ENCODE results near the gene FOXJ3.
A peak's percentile ranks its signal among the peaks of the same experiment; 100 is the strongest.

The FOXJ3 gene

DNA sequence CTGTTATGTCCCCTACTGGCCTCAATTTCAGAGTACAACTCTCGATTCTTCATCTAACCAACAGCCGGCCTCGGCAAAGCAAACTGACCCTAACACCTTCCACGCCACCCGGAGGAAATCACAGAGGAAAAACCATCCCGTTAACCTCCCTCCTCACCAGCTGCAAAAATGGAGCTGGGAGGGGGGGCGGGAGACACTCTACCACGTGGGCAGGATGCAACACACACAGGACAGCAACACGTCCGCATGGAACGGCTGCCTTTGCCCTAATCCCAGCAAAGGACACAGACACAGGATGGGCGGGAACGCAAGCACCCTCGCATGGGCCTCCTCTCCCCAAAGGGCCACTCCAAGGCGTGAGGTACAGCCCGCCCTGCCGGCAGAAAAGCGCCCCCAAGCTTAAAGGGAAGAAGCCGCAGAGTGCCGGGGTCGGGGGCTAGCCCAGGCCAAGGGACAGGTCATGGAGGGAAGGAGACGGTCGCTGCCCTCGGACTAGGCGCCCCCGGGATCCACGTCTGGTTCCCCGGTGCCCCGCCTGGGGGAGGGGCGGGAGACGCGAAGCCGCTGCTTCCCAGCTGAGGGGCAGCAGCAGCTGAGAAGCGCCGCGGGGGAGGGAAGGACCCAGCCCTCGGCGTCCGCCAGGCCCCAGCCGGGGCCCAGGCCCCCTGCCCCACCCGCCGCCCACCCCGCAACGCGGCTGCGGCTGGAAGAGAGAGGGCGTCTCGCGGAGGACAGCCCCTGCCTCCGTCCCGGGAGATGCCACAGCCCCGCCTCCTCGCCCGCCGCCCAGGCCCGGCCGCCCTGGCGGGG, 590 bp downstream of the FOXJ3 start:
- peak; percentile 7 to 41 (median 7) for DNase-seq (ENCODE audit: low read depth in 3 of 3)

- no peak for DNase-seq (ENCODE audit: low read depth in 3 of 3)
Observed at GRCh38 chr1:42333662-42334239, 1.3 kb downstream of the FOXJ3 start.

DNA sequence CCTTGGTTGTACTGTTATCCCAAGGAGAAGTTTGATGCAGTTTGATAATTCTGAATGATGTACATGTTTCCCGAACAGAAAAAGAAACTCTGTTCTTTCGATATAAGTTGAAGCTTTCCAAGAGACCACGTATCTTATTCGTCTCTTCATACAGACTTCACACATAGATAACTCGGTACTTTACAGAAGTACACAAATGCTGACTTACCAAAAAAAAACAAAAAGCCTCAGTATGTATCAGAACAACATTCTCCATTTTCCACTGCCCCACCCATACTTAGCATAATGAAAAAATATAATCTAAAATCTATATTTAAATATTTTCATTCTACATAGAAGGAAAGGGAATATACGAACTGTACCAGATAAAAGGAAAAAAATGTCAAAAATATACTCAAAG, 2.2 kb downstream of the FOXJ3 start:
- DNase-seq (ENCODE audit: low read depth in 3 of 3) = no peak

DNA sequence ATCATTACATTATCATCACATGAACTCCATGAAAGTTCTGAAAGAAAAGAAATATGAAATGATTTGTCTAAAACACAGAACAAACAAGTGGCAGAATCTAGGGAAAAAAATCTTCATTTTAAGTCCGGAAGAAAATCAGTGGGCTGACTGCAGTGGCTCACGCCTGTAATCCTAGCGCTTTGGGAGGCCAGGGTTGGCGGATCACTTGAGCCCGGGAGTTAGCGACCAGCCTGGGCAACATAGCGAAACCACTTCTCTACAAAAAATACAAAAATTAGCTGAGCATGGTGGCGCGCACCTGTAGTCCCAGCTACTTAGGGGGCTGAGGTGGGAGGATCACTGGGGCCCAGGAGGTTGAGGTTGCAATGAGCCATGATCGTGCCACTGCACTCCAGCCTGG, 4.8 kb downstream of the FOXJ3 start:
- DNase-seq (ENCODE audit: low read depth in 3 of 3) = no peak

DNA sequence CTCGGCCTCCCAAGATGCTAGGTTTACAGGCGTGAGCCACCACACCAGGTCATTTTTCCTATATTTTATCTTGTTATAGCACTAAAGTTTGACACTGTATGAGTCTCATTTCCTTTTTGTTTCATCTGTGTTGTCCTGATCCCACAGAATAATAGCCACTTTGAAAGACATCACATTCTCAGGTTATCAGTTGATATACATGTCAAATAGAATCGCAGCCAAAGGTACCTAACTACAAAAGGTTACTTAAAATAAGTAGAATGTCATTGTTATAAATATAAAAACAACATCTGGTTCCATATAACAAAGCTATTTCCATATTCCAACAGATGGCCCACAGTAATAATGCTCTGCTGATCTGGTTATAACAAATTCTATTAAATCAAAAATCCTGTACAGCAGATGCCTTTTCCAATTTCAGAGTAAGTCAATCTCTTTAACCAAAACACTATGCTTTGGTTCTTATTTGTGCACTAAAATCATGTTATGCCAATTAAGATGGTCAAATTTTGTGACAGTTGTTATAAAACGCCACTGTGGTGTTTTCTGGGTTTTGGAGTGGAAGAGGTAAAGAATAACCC, 6.0 kb downstream of the FOXJ3 start:
- DNase-seq (ENCODE audit: low read depth in 3 of 3) = no peak

GRCh38 chr1:42328047-42328625, 6.9 kb downstream of the FOXJ3 start:
- DNase-seq (ENCODE audit: low read depth in 3 of 3) = no peak

DNA sequence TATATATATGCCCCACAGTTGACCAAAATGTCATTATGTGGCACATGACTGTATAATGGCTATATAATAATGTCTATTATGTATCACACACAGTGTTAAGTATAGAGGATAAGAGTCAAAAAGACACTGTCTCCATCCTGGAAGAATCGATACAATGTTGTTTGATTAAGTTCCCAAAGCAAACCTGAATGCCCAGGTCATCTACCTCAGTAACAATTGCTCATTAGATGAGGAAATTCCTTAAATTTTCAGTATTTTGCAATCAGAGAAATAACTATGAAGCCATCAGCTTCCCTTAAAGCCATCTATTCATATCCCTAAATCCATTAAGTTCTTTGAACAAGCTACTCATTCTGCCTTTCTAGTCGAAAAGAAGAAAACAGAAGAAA, 10.0 kb downstream of the FOXJ3 start:
- DNase-seq (ENCODE audit: low read depth in 3 of 3) = no peak

GRCh38 chr1:42324398-42325013, 10.5 kb downstream of the FOXJ3 start:
- DNase-seq (ENCODE audit: low read depth in 3 of 3) = no peak

GRCh38 chr1:42323551-42323950, 11.5 kb downstream of the FOXJ3 start:
- no peak for DNase-seq (ENCODE audit: low read depth in 3 of 3)

DNA sequence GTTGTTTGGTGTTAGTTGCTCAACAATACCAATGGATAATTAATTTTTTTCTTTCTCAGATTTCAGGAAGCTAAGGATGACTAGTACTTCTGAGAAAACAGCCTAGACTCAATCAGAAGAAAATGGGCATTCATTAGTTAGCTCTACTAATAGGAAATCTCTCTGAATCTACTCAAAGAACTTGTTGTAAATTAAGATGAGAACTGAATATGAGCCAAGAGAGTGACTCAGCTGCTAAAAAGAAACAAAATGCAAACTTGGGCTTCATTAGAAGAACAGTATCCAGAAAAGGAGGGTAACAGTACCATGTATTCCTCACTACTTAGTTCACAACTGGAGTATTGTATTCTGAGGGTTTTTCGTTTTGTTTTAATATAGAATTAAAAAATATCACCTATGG, 12.5 kb downstream of the FOXJ3 start:
- no peak for DNase-seq (ENCODE audit: low read depth in 3 of 3)

DNA sequence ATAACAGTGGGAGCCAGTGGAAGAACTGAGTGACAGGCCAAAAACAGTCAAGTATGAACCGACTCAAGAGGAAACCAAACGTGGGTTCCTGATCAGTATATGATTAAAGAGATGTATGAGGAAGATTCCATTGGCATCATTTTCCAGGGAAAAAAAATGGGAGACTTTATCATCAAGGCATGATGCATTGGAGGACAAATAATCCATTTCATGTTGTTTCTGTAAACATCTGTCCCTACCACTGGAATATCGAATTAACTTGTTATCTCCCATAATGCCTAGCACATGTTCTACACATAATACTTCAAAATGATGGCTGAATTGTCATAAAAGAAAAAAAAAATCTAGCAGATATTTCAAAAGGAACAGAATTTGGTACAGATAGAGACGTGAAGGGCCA, 13.3 kb downstream of the FOXJ3 start:
- no peak for DNase-seq (ENCODE audit: low read depth in 3 of 3)

DNA sequence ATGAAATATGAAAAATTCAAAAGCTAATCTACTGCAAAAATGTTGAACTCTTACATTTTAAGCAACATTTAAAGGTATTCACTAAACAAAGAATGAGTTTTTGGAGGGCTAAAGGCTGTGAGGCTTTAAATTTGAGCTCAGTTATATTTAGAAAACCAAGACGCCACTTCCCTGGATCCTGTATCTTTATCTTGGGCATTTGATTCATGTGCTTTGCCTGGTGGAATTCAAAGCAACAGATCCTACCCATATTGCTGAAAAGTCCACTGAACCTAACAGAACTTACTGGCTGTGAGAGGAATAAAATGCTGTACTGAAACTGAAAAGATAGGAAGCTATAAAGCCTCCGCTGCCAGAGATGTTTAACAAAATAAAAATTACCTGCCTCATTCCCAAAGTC, 14.3 kb downstream of the FOXJ3 start:
- no peak for DNase-seq (ENCODE audit: low read depth in 3 of 3)

- no peak for DNase-seq (ENCODE audit: low read depth in 3 of 3)
Observed at GRCh38 chr1:42319871-42320484, 15.1 kb downstream of the FOXJ3 start.

GRCh38 chr1:42319128-42319851, 15.7 kb downstream of the FOXJ3 start:
- DNase-seq (ENCODE audit: low read depth in 3 of 3) = no peak

- DNase-seq (ENCODE audit: low read depth in 3 of 3) = no peak
Observed at GRCh38 chr1:42318601-42319000, 16.4 kb downstream of the FOXJ3 start.

- DNase-seq (ENCODE audit: low read depth in 3 of 3) = no peak
Observed at GRCh38 chr1:42317308-42317707, 17.7 kb downstream of the FOXJ3 start.

- DNase-seq (ENCODE audit: low read depth in 3 of 3) = no peak
Observed at GRCh38 chr1:42316292-42316691, 18.7 kb downstream of the FOXJ3 start.

DNA sequence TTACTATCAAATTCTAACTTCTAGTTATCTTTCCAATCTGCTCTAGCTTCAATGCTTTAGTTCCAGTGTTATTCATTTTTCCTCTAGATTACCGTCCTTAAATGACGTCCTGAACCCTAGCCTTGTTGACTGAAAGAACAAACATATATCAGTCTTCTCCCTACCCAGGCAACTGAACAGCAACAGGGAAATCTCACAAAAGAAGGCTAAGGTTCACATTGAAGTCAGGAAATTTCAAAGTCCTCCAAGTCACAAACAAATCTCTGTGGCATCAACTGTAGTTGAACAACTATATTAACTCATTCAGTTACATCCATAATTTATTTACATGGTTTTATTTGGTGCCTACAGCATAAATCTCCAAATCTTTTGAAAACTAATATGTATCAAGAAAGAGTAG, 19.5 kb downstream of the FOXJ3 start:
- no peak for DNase-seq (ENCODE audit: low read depth in 3 of 3)

- no peak for DNase-seq (ENCODE audit: low read depth in 3 of 3)
Observed at GRCh38 chr1:42313970-42314369, 21.1 kb downstream of the FOXJ3 start.

DNA sequence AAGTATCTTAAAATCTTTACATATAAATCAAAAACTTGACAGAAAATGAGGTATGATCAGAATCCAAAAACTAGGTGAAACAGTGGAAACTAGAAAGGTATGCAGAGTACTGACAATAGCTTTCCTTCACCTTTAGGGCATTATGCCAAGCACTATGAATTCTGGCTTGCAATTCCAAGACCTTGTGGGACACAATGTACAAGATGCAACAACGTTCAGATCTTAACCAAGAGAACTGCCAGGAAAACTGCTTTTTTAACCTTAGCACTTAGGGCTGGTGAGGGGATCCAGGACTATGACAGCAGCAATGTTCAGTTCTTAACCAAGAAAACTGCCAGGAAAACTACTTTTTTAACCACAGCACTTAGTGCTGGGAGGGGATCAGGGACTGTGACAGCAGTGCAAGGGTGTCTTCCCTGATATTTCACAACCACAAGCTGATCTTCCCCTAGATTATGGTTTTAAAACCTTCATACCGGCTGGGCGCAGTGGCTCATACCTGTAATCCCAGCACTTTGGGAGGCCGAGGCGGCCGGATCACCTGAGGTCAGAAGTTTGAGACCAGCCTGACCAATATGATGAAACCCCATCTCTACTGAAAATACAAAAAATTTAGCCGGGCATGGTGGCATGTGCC, 22.3 kb downstream of the FOXJ3 start:
- DNase-seq (ENCODE audit: low read depth in 3 of 3) = no peak

GRCh38 chr1:42311897-42312296, 23.1 kb downstream of the FOXJ3 start:
- DNase-seq (ENCODE audit: low read depth in 3 of 3) = no peak
